Spinal cord (tissue), 10 donors: Measurements from ENCODE around the gene DONSON. TPM values are rescaled to one million over a fixed set of nuclear protein-coding genes. Genes with fewer than 3 reads are reported as not detected.
"Not testable (repeated sequence)": the region's sequence is repeated elsewhere in the genome, so short reads cannot be mapped to it uniquely, and the experiment has no call there.

Experiments
- DNase-seq, 6 donors: peaks; one replicate each; pipeline versions ENCODE4 v3.0.0 to v3.0.0-alpha.2; 2013 to 2015; ENCODE audit warnings: low spot score in 6 of 6, low read depth in 4 of 6
- H3K27ac ChIP-seq: one replicate; pipeline ENCODE4 v1.5.1; 2013; ENCODE audit warnings: low read depth, low read length, control low read depth
- H3K27me3 ChIP-seq: one replicate; pipeline ENCODE4 v1.6.1; 2013; ENCODE audit warnings: low read length; ENCODE audit not compliant: control insufficient read depth, insufficient read depth
- H3K36me3 ChIP-seq: one replicate; pipeline ENCODE4 v1.6.1; 2013; ENCODE audit warnings: low read length; ENCODE audit not compliant: control insufficient read depth, insufficient read depth
- H3K4me1 ChIP-seq: one replicate; pipeline ENCODE4 v1.6.1; 2013; ENCODE audit warnings: low read length; ENCODE audit not compliant: control insufficient read depth, insufficient read depth
- H3K4me3 ChIP-seq: one replicate; pipeline ENCODE4 v1.5.1; 2013; ENCODE audit warnings: low read depth, low read length, control low read depth
- H3K9me3 ChIP-seq: one replicate; pipeline ENCODE4 v1.6.1; 2013; ENCODE audit warnings: low read length; ENCODE audit not compliant: control insufficient read depth, insufficient read depth
- WGBS: methylation state at CpG from one replicate; pipeline ENCODE4 v1.1.5; 2013; ENCODE audit warnings: missing lambda C conversion rate; ENCODE audit not compliant: insufficient coverage; 5-methylcytosine and 5-hydroxymethylcytosine counted together
- polyA plus RNA-seq, 2 donors: library from polyadenylated mRNA; unstranded; fragments of 120-200 nt; gene quantifications; one replicate each; pipeline ENCODE4 v1.2.1, GENCODE V29; 2013; ENCODE audit not compliant: insufficient read length in 2 of 2
- total RNA-seq, 2 donors: library from RNA; depleted of rRNA in 1 of 2; stranded (reverse); fragments of 120-200 nt in 1 of 2; fragments of >200 nt in 1 of 2; gene quantifications; one replicate each; pipeline versions ENCODE4 v1.2.3 to v1.2.4, GENCODE V29; 2013 to 2014
- donor health status: healthy.

Gene DONSON
- total and polyA plus RNA-seq, 4 donors = 26.9 to 44.1 (median 35.3) TPM

GRCh38 chr21:33598051-33598450 lies 9.6 kb upstream of the DONSON start:
- Histone ChIP-seq H3K27ac (no peak overlapping the region), H3K36me3 (peaks cover 41% of the 10 kb centered on the region), H3K9me3 (no peaks in the 10 kb centered on the region), H3K27me3 (no peaks in the 10 kb centered on the region), H3K4me1 (no peaks in the 10 kb centered on the region), H3K4me3 (no peak overlapping the region)
- no peak for DNase-seq
- WGBS = no CpG with 5 or more reads among the region's 1 CpG

GRCh38 chr21:33587792-33588484 lies 546 bp downstream of the DONSON start:
- peak overlapping the region; percentile 64 for H3K4me3 ChIP-seq
- peak overlapping the region; percentile 67 for H3K27ac ChIP-seq
- peak in 4 of 6 donors; percentile 10 to 67 (median 41) for DNase-seq
- H3K9me3 ChIP-seq = no peaks in the 10 kb centered on the region
- no peaks in the 10 kb centered on the region for H3K27me3 ChIP-seq
- under 1% methylated on average over 52 of the region's 57 CpGs for WGBS
- peaks cover 8% of the 10 kb centered on the region for H3K36me3 ChIP-seq
- peaks cover 4% of the 10 kb centered on the region for H3K4me1 ChIP-seq

- H3K4me1 ChIP-seq = peaks cover 4% of the 10 kb centered on the region
- H3K27ac ChIP-seq = no peak overlapping the region
- peaks cover 10% of the 10 kb centered on the region for H3K36me3 ChIP-seq
- no peak for DNase-seq
- H3K4me3 ChIP-seq = peak overlapping the region; percentile 64
- no CpG with 5 or more reads among the region's 6 CpGs for WGBS
- H3K27me3 ChIP-seq = no peaks in the 10 kb centered on the region
- H3K9me3 ChIP-seq = no peaks in the 10 kb centered on the region
Observed at GRCh38 chr21:33586927-33587326, 1.6 kb downstream of the DONSON start.

- no peak for DNase-seq
- H3K4me1 ChIP-seq = peaks cover 4% of the 10 kb centered on the region
- no peak overlapping the region for H3K27ac ChIP-seq
- H3K27me3 ChIP-seq = no peaks in the 10 kb centered on the region
- 40% methylated on average over 1 of the region's 3 CpGs for WGBS
- peaks cover 14% of the 10 kb centered on the region for H3K36me3 ChIP-seq
- H3K4me3 ChIP-seq = no peak overlapping the region
- no peaks in the 10 kb centered on the region for H3K9me3 ChIP-seq
Observed at GRCh38 chr21:33584455-33584854, 4.0 kb downstream of the DONSON start.

GRCh38 chr21:33578959-33579542 lies 9.4 kb downstream of the DONSON start:
- Histone ChIP-seq H3K4me1 (no peaks in the 10 kb centered on the region), H3K9me3 (no peaks in the 10 kb centered on the region), H3K36me3 (peaks cover 22% of the 10 kb centered on the region), H3K27ac (no peak overlapping the region), H3K27me3 (no peaks in the 10 kb centered on the region), H3K4me3 (no peak overlapping the region)
- DNase-seq = no peak
- WGBS = 86% methylated on average over 1 of the region's 7 CpGs

GRCh38 chr21:33578214-33578613 lies 10.3 kb downstream of the DONSON start:
- H3K4me3 ChIP-seq = no peak overlapping the region
- H3K4me1 ChIP-seq = no peaks in the 10 kb centered on the region
- no peaks in the 10 kb centered on the region for H3K9me3 ChIP-seq
- H3K27ac ChIP-seq = no peak overlapping the region
- no peaks in the 10 kb centered on the region for H3K27me3 ChIP-seq
- peaks cover 22% of the 10 kb centered on the region for H3K36me3 ChIP-seq
- no CpG with 5 or more reads among the region's 2 CpGs for WGBS
- DNase-seq = no peak

GRCh38 chr21:33576741-33577141 lies 11.7 kb downstream of the DONSON start:
- DNase-seq, H3K4me3 ChIP-seq: not testable (repeated sequence)
- WGBS = no CpG with 5 or more reads among the region's 2 CpGs

GRCh38 chr21:33572350-33572749 lies 16.1 kb downstream of the DONSON start:
- Histone ChIP-seq H3K27me3 (no peaks in the 10 kb centered on the region), H3K36me3 (peaks cover 22% of the 10 kb centered on the region), H3K27ac (no peak overlapping the region), H3K9me3 (no peaks in the 10 kb centered on the region), H3K4me3 (no peak overlapping the region), H3K4me1 (no peaks in the 10 kb centered on the region)
- DNase-seq = no peak
- no CpG with 5 or more reads among the region's 3 CpGs for WGBS

More at GRCh38 chr21:33576741-33577141, 11.7 kb downstream of the DONSON start:
- not testable (repeated sequence) for H3K4me1 ChIP-seq, H3K9me3 ChIP-seq, H3K27ac ChIP-seq, H3K27me3 ChIP-seq
- peaks cover 17% of the 10 kb centered on the region for H3K36me3 ChIP-seq

- Histone ChIP-seq H3K36me3 (peaks cover 20% of the 10 kb centered on the region), H3K9me3 (no peaks in the 10 kb centered on the region), H3K4me1 (no peaks in the 10 kb centered on the region), H3K27ac (no peak overlapping the region), H3K4me3 (no peak overlapping the region), H3K27me3 (no peaks in the 10 kb centered on the region)
- WGBS = 97% methylated on average over 4 of the region's 5 CpGs
- no peak for DNase-seq
Observed at GRCh38 chr21:33569991-33570390, 18.5 kb downstream of the DONSON start.

- Histone ChIP-seq H3K27me3 (no peaks in the 10 kb centered on the region), H3K27ac (no peak overlapping the region), H3K36me3 (peaks cover 19% of the 10 kb centered on the region), H3K4me3 (no peak overlapping the region), H3K4me1 (no peaks in the 10 kb centered on the region), H3K9me3 (no peaks in the 10 kb centered on the region)
- no peak for DNase-seq
- WGBS = no CpG with 5 or more reads among the region's 2 CpGs
Observed at GRCh38 chr21:33568448-33568847, 20.0 kb downstream of the DONSON start.
